HG02885 (cell line): ENCODE data around the gene FUT3.

ENCODE experiments used
- ATAC-seq: cut with Tn5 transposase; IDR thresholded peaks from one replicate; pipeline ENCODE4 v1.9.1; 2021; ENCODE audit warnings: mild to moderate bottlenecking; ENCODE audit not compliant: unreplicated experiment, poor library complexity

The FUT3 gene

DNA sequence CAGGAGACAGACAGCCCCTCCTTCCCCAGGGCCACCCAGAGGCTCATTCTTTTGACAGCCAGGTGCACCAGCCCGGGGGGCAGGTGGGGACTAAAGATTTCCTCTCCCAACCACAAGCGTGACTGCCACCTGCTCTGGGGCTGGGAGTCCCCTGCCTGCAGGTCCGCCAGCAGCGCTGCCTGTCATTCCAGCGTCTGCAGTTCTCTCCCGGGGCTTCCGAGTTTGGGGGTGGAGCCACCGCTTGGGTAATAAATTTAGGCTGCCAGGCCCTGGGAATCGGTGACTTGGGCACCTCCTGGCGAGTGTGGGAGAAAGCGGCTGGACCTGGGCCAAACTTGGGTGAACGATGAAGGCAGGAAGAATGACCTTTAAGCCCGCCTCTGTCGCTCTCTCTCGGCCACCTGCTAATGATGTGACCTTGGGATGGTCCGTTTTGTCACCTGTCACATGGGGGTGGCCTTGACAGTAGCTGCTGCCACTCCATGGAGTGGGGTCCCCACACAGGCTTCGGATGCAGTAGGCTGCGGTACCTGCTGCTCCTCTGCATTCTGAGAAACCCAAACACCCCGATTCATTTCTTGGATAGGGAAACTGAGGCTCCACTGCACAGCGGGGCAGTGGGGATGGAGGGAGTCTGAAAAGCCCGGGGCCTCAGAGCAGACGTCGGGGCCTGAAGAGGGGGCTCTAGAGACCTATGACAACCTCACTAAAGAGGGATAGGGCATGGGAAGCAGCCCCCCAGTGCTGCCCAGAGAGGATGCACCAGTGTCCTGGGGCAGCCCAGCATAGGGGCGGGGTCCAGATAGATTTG lies 24.5 kb downstream of the FUT3 start:
- ATAC-seq: no peak

- ATAC-seq: no peak
Measured at GRCh38 chr19:5825178-5825577, 26.1 kb downstream of the FUT3 start.

DNA sequence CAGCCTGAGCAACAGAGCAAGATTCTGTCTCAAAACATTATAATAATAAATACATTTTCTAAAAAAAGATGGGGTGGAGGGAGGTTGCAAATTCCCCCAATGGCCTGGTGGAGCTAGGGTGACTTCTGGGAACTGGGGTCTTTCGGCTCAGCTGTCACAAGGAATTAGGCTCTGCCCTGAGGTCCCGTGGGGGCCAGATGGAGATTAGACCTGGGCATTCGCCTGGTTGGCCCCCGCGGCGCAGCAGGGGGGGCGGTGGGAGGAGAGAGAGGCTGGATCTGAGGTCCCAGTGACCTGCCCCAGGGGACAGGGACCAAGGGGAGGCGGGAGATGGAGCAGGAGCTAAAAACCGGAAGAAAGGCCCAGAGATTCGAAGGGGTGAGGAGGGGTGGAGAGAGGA lies 26.5 kb downstream of the FUT3 start:
- no peak for ATAC-seq

DNA sequence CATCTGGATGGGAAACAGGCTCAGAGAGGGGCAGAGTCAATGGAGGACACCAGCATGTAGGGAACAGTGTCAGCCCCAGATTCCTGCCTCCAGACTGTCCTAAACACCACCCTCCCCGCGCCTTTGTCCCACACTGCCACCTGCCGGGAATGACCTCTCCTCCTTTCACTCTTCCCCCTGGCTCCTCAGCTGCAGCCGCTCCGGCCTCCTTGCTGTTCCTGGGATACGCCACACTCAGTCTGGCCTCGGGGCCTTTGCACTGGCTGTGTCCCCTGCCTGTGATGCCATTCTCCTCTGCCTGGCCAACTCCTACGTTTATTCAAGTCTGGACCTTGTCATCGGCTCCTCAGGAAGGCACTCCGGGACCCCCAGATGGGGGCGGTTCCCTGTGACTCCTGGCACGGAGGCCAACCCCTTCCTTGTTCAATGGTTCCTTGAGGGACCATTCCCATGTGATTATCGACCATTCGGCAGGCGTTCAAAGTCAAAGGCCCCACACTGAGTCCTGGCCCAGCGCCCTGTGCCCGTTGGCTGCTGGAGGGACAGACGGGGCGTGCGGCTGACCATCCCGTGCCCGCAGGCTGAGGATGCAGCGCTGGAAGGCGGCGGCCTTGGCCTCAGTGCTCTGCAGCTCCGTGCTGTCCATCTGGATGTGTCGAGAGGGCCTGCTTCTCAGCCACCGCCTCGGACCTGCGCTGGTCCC lies 27.5 kb downstream of the FUT3 start:
- ATAC-seq: no peak

GRCh38 chr19:5822181-5822844 lies 28.9 kb downstream of the FUT3 start:
- ATAC-seq: no peak

- no peak for ATAC-seq
Measured at GRCh38 chr19:5821521-5822180, 29.6 kb downstream of the FUT3 start.

DNA sequence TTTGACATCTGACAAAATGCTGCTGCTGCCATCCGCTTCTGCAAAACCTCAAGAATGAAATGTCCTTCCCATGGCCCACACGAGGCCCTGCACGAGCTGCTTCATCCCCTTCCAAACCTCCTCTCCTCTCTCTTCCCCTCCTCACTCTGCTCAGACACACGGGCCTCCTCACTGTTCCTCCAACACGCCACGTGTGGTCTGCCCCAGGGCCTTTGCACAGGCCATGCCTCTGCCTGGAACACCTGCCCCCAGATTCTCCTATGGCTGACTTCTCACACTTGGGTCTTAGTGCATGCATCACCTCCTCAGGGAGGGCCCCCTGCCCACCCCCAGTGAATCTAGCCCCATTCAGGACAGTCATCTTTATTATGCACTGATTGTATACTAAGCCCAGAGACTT lies 30.5 kb downstream of the FUT3 start:
- no peak for ATAC-seq

- ATAC-seq: no peak
Measured at GRCh38 chr19:5818594-5818993, 32.7 kb downstream of the FUT3 start.

DNA sequence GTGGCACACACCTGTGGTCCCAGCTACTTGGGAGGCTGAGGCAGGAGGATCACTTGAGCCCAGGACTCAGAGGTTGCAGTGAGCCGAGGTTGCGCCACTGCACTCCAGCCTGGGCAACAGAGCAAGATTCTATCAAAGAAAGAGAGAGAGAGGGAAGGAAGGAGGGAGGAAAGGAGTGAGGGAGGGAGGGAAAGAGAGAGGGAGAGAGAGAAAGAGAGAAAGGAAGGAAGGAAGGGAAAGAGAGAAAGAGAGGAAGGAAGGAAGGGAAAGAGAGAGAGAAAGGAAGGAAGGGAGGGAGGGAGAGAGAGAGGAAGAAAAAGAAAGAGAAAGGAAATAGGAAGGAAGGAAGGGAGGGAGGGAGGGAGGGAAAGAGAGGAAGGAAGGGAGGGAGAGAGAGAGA lies 34.0 kb downstream of the FUT3 start:
- ATAC-seq: no peak

- ATAC-seq: no peak
Measured at GRCh38 chr19:5814852-5815246, 36.4 kb downstream of the FUT3 start.

- no peak for ATAC-seq
Measured at GRCh38 chr19:5814123-5814851, 37.0 kb downstream of the FUT3 start.

DNA sequence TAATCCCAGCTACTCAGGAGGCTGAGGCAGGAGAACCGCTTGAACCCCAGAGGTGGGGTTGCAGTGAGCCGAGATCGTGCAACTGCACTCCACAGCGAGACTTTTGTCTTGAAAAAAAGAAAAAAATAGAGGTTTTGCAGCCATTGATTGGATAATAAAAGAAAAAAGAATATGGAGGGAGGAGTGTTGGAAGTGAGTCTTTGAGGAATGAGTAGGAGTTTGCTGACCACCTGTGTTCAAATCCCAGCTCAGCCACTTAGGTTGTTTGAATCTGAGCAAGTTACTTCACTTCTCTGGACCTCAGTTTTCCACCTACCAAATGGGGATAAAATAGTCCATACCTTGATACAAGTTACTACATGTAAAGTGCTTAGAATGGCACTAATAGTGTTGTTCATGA lies 40.1 kb downstream of the FUT3 start:
- no peak for ATAC-seq

- ATAC-seq: no peak
Measured at GRCh38 chr19:5809469-5809868, 41.8 kb downstream of the FUT3 start.

- ATAC-seq: no peak
Measured at GRCh38 chr19:5809053-5809452, 42.2 kb downstream of the FUT3 start.

- no peak for ATAC-seq
Measured at GRCh38 chr19:5808120-5808816, 43.0 kb downstream of the FUT3 start.

GRCh38 chr19:5806905-5807304 lies 44.3 kb downstream of the FUT3 start:
- ATAC-seq: no peak

DNA sequence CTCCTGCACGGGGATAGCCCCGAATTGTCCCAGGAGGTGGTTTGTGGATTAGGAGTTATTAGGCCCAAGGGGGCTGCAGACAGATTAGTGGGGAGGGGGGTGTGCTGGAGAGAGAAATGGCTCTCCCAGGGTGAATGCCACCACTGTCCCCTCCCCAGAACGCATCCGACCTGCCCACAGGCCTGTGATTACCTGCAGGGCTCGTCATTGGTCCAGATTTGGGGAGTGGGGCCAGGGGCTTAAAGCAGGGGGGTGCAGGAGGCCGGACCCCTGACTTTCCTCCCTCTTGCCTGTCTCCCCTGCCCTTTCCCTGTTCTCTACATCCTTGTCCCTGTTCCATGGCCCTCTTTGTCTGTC lies 45.1 kb downstream of the FUT3 start:
- no peak for ATAC-seq

- no peak for ATAC-seq
Measured at GRCh38 chr19:5805462-5806132, 45.7 kb downstream of the FUT3 start.
